PC-9 (cell line): Measurements from ENCODE around the gene PSMD4.

Source experiments
- EZH2 ChIP-seq: fragments of 200-600 bp; sonication (generic); IDR thresholded peaks from 2 replicates; pipeline ENCODE4 v1.8.0; 2017; ENCODE audit warnings: antibody characterized with exemption, low read depth
- TF ChIP-seq, protein P1 (sequence below): fragments of 200-600 bp; sonication (generic); conservative IDR thresholded peaks from 2 replicates; pipeline ENCODE4 v1.6.1; 2017; ENCODE audit warnings: mixed run types, antibody characterized with exemption, mild to moderate bottlenecking, moderate library complexity

DNA sequence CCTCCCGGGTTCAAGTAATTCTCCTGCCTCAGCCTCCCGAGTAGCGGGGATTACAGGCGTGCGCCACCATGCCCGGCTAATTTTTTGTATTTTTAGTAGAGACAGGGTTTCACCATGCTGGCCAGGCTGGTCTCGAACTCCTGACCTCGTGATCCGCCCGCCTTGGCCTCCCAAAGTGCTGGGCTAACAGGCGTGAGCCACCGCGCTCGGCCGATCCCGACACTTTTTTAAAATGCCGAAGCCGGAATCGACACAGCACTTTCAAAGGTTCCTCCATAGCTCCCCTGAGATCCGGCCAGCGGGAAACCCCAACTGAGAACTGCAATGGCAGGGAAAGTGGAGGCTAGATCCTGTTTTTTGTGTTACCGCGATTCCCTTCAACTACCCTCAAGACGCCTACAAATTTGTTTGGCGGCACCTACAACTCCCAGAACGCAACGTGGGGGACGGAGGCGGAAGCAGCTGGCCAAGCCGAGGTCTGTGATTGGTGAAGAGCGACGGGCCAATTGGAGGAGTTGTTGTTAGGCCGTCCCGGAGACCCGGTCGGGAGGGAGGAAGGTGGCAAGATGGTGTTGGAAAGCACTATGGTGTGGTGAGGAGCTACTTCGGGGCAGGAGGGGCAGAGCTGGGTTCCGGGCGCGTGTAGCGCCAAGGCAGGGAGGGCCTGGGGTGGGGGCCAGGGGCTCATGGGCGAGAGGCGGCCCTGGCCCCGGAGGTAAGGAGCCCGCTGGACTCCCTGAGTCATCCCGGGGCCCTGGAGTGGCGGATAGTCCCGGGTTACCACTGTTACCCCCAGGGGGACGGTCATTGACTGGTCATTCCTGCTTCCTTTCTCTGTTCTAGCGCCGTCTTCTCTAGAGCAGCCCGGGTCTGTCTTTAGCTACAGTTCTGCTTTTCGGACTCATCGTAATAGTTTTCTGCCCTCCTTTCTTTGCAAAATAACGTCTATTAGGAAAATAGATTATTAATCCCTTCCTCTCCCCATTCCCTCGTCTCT, at the start of gene PSMD4:
- TF ChIP-seq, protein P1, sequence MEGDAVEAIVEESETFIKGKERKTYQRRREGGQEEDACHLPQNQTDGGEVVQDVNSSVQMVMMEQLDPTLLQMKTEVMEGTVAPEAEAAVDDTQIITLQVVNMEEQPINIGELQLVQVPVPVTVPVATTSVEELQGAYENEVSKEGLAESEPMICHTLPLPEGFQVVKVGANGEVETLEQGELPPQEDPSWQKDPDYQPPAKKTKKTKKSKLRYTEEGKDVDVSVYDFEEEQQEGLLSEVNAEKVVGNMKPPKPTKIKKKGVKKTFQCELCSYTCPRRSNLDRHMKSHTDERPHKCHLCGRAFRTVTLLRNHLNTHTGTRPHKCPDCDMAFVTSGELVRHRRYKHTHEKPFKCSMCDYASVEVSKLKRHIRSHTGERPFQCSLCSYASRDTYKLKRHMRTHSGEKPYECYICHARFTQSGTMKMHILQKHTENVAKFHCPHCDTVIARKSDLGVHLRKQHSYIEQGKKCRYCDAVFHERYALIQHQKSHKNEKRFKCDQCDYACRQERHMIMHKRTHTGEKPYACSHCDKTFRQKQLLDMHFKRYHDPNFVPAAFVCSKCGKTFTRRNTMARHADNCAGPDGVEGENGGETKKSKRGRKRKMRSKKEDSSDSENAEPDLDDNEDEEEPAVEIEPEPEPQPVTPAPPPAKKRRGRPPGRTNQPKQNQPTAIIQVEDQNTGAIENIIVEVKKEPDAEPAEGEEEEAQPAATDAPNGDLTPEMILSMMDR = no peak
- no peak for TF ChIP-seq EZH2
